Keratinocyte (primary cell): ENCODE data around the gene DIAPH2. TPM values are rescaled to one million over a fixed set of nuclear protein-coding genes. Genes with fewer than 3 reads are reported as not detected.

ENCODE experiments used
- DNase-seq: peaks from one replicate; pipeline ENCODE4 v3.0.0-alpha.2; 2011; ENCODE audit warnings: low read depth, missing footprints, low spot score
- FAIRE-seq: peaks from 2 replicates; lab custom pipeline; 2011; peaks lifted over from hg19 to GRCh38; lab: Jason Lieb, UNC
- H2AFZ ChIP-seq: 2 replicates; pipeline ENCODE4 v1.6.0; 2012; ENCODE audit warnings: low read length, control low read depth, inconsistent platforms; ENCODE audit not compliant: control insufficient read depth
- H3K27ac ChIP-seq: 2 replicates; pipeline ENCODE4 v1.5.1; 2011; ENCODE audit warnings: low read length; ENCODE audit not compliant: control insufficient read depth, insufficient read depth
- H3K27me3 ChIP-seq: 3 replicates; pipeline ENCODE4 v1.6.0; 2011; ENCODE audit warnings: low read length; ENCODE audit not compliant: control insufficient read depth, insufficient read depth; ENCODE audit errors: extremely low read depth
- H3K36me3 ChIP-seq, 2 experiments: 2 replicates in 1 of 2; 3 replicates in 1 of 2; pipeline ENCODE4 v1.5.1; 2011; ENCODE audit warnings: low read length in 2 of 2, mild to moderate bottlenecking in 1 of 2; ENCODE audit not compliant: control insufficient read depth in 2 of 2, insufficient read depth in 2 of 2; ENCODE audit errors: extremely low read depth in 1 of 2
- H3K4me1 ChIP-seq: 3 replicates; pipeline ENCODE4 v1.5.1; 2011; ENCODE audit warnings: low read length; ENCODE audit not compliant: control insufficient read depth, insufficient read depth; ENCODE audit errors: extremely low read depth
- H3K4me2 ChIP-seq: 3 replicates; pipeline ENCODE4 v1.6.0; 2011; ENCODE audit warnings: low read depth, low read length; ENCODE audit not compliant: control insufficient read depth, insufficient read depth; ENCODE audit errors: extremely low read depth
- H3K4me3 ChIP-seq, 3 experiments: fragments of 200-600 bp in 1 of 3; sonication (generic) in 1 of 3; 2 replicates in 2 of 3; 3 replicates in 1 of 3; pipeline ENCODE4 v1.5.1; 2011 to 2016; ENCODE audit warnings: low read length in 3 of 3, mild to moderate bottlenecking in 3 of 3, control low read depth in 2 of 3, inconsistent platforms in 1 of 3, low read depth in 1 of 3, mixed read lengths in 1 of 3, mixed run types in 1 of 3, moderate library complexity in 1 of 3; ENCODE audit not compliant: control insufficient read depth in 2 of 3, insufficient read depth in 2 of 3; ENCODE audit errors: extremely low read depth in 1 of 3
- H3K79me2 ChIP-seq: 2 replicates; pipeline ENCODE4 v1.6.0; 2012; ENCODE audit warnings: low read length; ENCODE audit not compliant: control insufficient read depth, insufficient read depth
- H3K9ac ChIP-seq: 3 replicates; pipeline ENCODE4 v1.6.0; 2011; ENCODE audit warnings: low read length; ENCODE audit not compliant: control insufficient read depth, insufficient read depth; ENCODE audit errors: extremely low read depth
- H3K9me1 ChIP-seq: 3 replicates; pipeline ENCODE4 v1.6.0; 2011; ENCODE audit warnings: low read length; ENCODE audit not compliant: control insufficient read depth, insufficient read depth; ENCODE audit errors: extremely low read depth
- H3K9me3 ChIP-seq: 2 replicates; pipeline ENCODE4 v1.5.1; 2012; ENCODE audit warnings: low read depth, low read length; ENCODE audit not compliant: control insufficient read depth
- H4K20me1 ChIP-seq: 3 replicates; pipeline ENCODE4 v1.6.0; 2011; ENCODE audit warnings: low read length; ENCODE audit not compliant: control insufficient read depth, insufficient read depth; ENCODE audit errors: extremely low read depth
- CTCF ChIP-seq, 3 experiments: IDR thresholded peaks in 1 of 3; conservative IDR thresholded peaks in 1 of 3; optimal IDR thresholded peaks in 1 of 3; 2 replicates in 2 of 3; 3 replicates in 1 of 3; pipeline versions ENCODE3 to v1.5.1; 2011; ENCODE audit warnings: low read length in 3 of 3, mild to moderate bottlenecking in 3 of 3, moderate library complexity in 2 of 3, control low read depth in 1 of 3, inconsistent platforms in 1 of 3; ENCODE audit not compliant: insufficient read depth in 2 of 3; ENCODE audit errors: extremely low read depth in 1 of 3
- EZH2 ChIP-seq: IDR thresholded peaks from one replicate; pipeline ENCODE4 v1.6.1; 2012; ENCODE audit warnings: inconsistent platforms, mild to moderate bottlenecking, low read length, moderate library complexity
- dilution Hi-C: fragments of 300-500 bp; cut with MboI; formaldehyde crosslinking; loops from one replicate; pipeline ENCODE4 v1.7.0; 2020; ENCODE audit warnings: low sequenced_read_pairs; ENCODE audit not compliant: extremely low pct_ligation_motif_present
- polyA plus RNA-seq, 5 experiments: library from polyadenylated mRNA; depleted of rRNA in 3 of 5; stranded (reverse) in 3 of 5; stranded (forward) in 1 of 5; unstranded in 1 of 5; fragments of >200 nt; gene quantifications; 1 replicate in 1 of 5; 2 replicates in 3 of 5; 3 replicates in 1 of 5; pipeline versions ENCODE4 v1.2.1 to v1.2.3, GENCODE V29; 2011 to 2012; ENCODE audit warnings: missing spikeins in 2 of 5, low read depth in 1 of 5, low replicate concordance in 1 of 5

Gene DIAPH2
- polyA plus RNA-seq, 1 donor (not counting 4 experiments of a cell fraction or from before 2014, with no cell fraction given): 7.4 TPM

- Histone ChIP-seq H3K9ac (no peak overlapping the region), H4K20me1 (no peaks in the 10 kb centered on the region), H3K27me3 (no peaks in the 10 kb centered on the region), H3K9me1 (no peaks in the 10 kb centered on the region), H3K9me3 (no peaks in the 10 kb centered on the region), H3K36me3 (no peaks in the 10 kb centered on the region), H3K4me1 (no peaks in the 10 kb centered on the region), H2AFZ (no peak overlapping the region), H3K4me3 (no peak overlapping the region), H3K79me2 (no peaks in the 10 kb centered on the region), H3K27ac (no peak overlapping the region), H3K4me2 (no peak overlapping the region)
- TF ChIP-seq CTCF (optimal IDR thresholded peaks at IDR 0.05 in 1 of 3, IDR thresholded peaks at IDR 0.05 in 1 of 3, conservative IDR thresholded peaks at IDR 0.05 in 1 of 3; ENCODE audit: extremely low read depth in 1 of 3, insufficient read depth in 2 of 3, low read length in 3 of 3): no peak
- TF ChIP-seq EZH2: no peak
- no peak for DNase-seq
- dilution Hi-C loops: no loop called here
- no peak for FAIRE-seq
Measured at GRCh38 chrX:96918864-96919263, 234.2 kb downstream of the DIAPH2 start.

DNA sequence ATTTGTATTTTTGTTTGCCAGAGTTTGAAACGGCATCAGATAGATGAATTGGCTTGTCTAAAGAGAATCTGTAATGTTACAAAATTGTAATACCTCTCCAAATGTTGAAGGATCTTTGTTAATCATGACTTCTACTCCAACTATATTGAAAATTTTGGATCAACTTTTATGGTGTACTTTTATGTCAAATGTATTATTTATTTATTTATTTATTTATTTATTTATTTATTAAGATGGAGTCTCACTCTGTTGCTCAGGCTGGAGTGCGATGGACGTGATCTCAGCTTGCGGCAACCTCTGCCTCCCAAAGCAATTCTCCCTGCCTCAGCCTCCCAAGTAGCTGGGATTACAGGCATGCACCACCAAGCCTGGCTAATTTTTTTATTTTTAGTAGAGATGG, 235.0 kb downstream of the DIAPH2 start:
- H3K79me2 ChIP-seq: no peaks in the 10 kb centered on the region
- no peaks in the 10 kb centered on the region for H3K36me3 ChIP-seq
- H3K9ac ChIP-seq: no peak overlapping the region
- DNase-seq (no peak), FAIRE-seq (no peak)
- H3K27me3 ChIP-seq: no peaks in the 10 kb centered on the region
- no peak overlapping the region for H3K4me3 ChIP-seq
- no peak overlapping the region for H3K4me2 ChIP-seq
- H2AFZ ChIP-seq: no peak overlapping the region
- H3K4me1 ChIP-seq: no peaks in the 10 kb centered on the region
- no peaks in the 10 kb centered on the region for H4K20me1 ChIP-seq
- dilution Hi-C loops: no loop called here
- H3K27ac ChIP-seq: no peak overlapping the region
- no peaks in the 10 kb centered on the region for H3K9me1 ChIP-seq
- H3K9me3 ChIP-seq: no peaks in the 10 kb centered on the region
- TF ChIP-seq EZH2 (no peak), CTCF (optimal IDR thresholded peaks at IDR 0.05 in 1 of 3, IDR thresholded peaks at IDR 0.05 in 1 of 3, conservative IDR thresholded peaks at IDR 0.05 in 1 of 3; ENCODE audit: extremely low read depth in 1 of 3, insufficient read depth in 2 of 3, low read length in 3 of 3) (no peak)
